Muscle of arm (tissue), 12 donors: ENCODE measurements around the gene PRKCA. TPM values are rescaled to one million over a fixed set of nuclear protein-coding genes. Genes with fewer than 3 reads are reported as not detected.
"Not testable (repeated sequence)": the region's sequence is repeated elsewhere in the genome, so short reads cannot be mapped to it uniquely, and the experiment has no call there.

Source experiments
- DNase-seq: peaks from one replicate; pipeline ENCODE4 v3.0.0-alpha.2; 2013
- polyA plus RNA-seq, 12 donors: library from polyadenylated mRNA; unstranded; fragments of 120-200 nt; gene quantifications; one replicate each; pipeline ENCODE4 v1.2.1, GENCODE V29; 2013; ENCODE audit not compliant: insufficient read length in 12 of 12

The PRKCA gene
- polyA plus RNA-seq, 12 donors, result 2.5 to 9.1 (median 3.4) TPM; not detected in 1

DNA sequence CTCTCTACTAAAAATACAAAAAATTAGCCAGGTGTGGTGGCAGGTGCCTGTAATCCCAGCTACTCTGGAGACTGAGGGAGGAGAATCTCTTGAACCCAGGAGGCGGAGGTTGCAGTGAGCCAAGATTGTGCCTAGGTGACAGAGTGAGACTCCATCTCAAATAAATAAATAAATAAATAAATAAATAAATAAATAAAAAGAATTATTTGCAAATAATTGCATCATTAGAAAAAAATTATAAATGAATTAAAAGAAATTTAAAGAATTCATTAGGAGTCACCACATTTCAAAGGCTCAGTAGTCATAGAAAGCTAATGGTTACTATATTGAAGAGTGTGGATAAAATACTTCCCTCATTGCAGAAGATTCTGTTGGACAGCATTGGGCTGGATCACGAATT is 322.2 kb downstream of the PRKCA start:
- not testable (repeated sequence) for DNase-seq

DNA sequence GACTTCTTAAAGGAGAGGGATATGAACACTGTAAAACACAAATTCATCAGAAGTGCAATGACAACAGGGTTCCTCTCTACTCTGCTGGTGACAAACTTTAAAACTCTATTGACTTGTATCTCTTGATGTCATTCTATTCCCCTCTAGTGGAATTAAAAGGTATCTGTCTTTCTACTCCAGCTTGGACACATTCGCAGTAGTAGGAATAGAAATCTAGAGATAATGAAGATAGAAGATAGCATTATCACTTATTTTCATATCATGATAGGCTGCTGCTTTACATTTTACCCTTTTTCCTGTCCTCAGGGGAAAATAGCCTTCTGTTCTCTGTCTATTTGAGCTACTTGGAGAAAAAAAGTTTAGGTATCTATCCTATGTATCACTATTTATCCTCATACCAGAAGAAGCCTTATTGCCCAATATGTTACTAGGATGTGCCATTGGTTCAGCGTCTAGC is 322.9 kb downstream of the PRKCA start:
- DNase-seq, result peak; percentile 26

DNA sequence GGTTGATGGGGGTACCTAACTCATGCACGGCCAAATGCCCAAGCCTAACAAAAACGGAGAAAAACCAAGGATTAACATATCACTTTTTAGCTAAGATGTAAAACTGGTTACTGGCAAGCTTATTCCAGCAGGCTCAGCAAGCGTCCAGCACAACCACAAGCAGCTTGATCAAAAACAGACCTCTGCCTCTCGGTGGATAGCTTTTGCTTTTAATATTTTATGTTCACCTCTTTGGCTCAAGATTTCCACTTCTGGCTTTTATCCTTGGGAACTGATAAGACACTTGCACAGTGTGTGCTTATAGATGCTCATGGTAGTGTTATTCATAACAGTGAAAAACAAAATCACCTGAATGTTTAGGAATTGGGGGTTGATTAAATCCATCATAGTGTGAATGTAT is 325.6 kb downstream of the PRKCA start:
- no peak for DNase-seq

DNA sequence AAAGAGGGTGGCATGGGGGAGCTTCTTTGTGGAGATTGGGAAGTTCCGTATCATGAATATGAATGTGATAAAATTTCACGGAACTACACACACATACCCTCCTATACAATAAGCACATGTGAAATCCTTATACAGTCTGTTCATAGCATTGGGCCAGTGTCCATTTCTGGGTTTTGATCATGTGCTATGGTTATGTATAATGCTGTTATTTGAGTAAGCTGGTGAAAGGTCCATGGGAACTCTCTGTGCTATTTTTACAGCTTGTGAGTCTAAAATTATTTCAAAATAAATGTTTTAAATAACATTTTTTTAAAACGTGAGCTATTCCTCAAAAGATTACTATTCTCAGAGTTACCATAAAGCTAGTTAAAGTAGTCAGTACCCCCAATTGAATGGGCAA is 327.3 kb downstream of the PRKCA start:
- no peak for DNase-seq

DNA sequence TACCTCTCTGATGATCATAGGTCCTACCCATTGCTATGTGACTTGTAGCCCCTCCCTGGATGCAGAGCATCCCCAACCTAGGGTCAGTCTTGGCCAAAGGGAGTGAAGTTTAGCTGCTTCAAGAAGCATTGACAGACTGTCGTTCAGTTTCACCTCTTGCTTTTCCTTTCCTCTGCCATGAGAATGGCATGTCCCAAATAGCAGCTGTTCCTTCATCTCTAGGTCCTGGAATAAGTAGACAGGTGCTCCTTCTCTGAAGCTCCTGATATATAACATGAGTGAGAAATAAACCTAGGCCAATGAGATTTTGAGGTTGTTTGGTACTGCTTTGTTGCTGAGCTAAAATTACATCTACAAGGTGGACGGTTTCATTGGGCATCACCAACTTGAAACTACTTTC is 328.0 kb downstream of the PRKCA start:
- no peak for DNase-seq

DNA sequence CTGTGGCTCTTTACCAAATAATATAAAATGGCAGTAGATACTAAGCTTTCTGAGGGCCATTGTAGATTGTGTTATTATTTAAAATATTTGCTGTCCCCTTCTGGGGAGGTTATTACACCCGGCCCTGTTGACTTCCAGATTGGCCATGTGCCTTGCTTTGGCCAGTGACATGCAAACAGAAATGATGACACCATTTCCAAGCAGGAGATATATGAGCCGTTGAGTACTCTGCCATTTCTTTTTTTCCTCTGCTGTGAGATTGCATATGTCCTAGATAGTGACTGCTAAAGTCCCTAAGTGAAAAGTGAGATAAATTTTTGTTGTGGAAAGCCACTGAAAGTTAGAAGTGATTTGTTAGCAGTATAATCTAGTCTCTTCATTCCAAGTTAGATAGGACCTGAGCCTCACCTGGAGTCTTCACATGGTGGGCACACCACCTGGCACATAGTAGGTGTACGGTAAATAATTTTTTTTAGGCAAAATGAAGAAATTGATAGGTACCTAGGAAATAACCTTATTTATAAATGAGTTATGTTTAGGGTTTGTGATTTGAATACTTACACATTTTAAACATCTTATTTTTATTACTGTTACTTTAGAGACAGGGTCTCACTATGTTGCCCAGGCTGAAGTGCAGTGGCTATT is 328.5 kb downstream of the PRKCA start:
- DNase-seq, result no peak

DNA sequence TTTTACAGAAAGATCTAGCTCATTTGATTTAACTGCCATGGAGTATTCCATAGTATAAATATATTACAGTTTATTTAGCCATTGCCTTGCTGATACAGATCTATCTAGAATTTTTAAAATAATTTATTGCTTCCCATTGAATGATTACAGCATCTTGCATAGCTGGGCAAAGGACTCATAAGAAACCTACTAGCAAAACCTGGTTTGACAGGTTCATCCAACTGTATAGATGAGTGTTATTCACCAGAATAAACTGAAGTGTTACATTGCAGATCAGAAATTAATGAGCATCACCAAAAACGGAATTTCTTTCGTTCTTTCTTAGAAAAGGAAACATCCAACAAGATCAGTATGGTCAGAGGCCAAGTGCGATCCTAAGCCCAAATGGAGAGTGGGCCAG is 330.3 kb downstream of the PRKCA start:
- DNase-seq, result no peak

DNA sequence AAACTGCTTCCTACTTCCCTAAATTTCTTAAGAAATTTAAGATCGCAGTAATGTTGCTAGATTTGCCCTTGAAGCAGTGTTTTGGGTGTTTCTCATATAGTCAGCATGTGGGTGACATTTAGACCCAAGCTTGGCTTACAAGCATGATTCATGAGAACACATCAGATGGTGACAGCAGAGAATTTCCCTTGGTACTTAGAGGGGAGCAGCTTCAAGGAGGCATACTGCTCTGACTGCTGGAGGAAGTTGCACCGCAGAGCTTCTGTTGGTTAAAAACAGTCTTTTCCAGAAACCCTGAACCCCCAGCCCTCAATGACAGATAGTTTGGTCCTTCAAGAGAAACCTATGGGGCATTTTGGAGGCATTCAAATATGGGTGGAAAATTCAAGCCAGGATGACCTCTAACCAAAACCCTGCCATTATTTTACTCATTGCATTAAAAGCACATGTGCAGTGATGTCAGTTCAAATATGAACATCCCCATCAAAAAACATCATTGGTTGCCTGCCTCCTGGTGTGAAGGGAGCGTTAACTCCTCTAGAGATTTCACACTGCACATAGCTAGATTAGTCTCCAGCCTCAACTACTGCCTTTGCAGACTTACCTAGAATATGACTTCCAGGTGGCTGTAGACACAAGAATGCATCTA is 331.0 kb downstream of the PRKCA start:
- DNase-seq, result no peak

DNA sequence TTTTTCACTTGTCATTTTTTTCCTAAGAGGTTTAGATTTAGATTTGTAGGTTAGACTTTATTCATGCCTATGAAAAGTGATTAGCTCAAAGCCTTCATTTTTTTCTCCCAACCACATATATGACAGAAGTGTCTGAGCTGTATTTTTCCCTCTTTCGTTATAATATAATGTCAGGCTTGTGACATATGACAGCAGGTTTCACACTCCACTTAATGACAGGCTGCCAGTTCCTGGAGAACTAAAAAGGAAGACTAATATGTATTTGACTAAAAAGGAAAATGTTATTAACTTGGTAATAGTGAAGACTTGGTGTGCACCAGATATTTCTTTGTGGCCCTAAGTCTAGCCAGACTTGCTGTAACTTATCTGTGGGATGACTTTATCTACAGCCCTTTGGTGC is 331.8 kb downstream of the PRKCA start:
- DNase-seq, result no peak

DNA sequence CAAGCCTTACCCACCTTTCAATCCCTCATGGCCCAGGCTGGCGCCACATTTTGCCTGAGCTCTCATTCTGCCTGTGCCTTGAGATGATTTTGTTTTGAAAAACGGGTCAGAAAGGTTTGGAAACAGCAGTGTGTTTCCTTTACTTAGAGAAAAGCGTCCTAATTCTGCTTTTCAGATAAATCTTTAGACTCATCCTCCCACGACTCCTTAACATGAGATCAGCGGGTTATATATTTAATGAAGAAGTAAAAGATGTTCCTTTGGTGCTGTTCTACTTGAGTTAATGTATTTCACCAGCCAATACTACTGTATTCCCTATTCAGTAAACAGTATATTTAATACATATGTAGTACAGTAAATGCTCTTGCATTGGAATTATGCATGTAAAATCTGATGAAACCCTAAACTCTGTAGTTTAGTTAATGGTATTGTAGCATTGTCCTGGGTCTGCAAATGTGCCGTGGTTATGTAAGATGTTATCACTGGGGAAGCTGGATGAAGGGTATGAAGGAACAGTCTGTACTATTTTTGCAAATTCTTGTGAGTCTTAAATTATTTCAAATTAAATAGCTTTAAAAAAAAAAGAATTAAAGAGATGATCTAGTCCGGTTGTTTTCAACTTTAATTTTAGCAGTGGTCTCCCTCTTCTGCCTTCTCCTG is 333.1 kb downstream of the PRKCA start:
- DNase-seq, result no peak

DNA sequence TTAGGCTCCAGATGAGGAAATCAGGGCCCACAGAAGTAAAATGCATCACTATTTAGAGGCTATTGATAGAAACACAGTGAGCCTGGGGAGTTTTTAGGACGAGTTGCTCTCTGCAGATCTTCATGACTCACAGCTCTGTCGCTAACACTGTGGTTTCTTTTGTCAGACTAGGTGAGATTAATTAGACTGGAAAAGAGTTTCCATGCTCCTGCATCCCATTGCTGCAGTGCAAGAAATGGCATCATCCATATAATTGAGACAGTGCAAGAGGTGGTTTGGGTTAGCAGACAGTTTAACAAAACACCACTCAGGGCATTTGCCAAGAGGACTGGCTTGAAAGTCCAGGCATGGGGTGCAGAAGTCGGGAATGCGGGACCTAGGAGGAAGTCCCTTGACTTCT is 333.7 kb downstream of the PRKCA start:
- DNase-seq, result no peak

DNA sequence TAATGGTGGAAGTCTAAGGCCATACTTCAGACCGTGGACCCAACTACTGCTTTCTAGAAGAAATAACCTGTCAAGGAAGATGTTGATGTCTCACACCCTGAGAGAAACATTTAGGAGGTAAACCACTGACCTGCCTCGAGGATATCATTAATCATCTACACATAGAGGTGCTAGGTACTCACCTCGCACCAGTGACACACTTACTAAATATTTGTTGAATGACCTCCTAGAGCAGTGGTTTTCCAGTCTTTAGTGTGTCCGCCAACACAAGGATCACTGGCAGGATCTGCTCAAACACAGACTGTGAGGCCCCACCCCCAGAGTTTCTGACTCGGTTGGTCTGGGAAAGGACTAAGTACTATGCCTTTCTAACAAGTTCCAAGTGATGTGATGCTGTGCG is 335.1 kb downstream of the PRKCA start:
- DNase-seq, result no peak

DNA sequence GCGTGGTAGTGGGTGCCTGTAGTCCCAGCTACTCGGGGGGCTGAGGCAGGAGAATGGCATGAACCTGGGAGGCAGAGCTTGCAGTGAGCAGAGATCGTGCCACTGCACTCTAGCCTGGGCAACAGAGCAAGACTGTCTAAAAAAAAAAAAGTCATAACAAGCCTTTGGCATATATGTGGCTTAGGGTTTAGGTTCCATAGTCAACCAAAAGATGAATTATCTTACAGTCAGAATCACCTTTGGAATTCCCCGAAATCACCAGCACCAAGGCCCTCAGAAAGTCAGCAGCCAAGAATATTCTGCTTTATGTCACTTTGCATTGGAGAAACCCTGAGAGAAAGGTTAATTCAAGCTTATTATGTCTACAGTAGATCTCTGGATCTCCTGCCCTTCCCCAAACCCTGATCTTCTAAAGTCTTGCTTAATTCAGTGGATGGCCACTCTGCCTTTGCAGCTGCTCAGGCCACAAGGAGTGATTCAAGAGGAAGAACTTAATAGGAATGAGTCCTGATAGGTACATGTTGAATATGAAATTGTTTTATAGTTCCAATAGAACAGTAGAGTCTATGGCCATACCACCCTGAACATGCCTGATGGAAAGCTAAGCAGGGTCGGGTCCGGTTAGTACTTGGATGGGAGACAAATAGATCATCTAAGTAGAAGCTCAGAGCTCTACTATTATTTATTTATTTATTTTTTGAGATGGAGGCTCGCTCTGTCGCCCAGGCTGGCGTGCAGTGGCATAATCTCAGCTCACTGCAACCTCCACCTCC is 336.5 kb downstream of the PRKCA start:
- no peak for DNase-seq

DNA sequence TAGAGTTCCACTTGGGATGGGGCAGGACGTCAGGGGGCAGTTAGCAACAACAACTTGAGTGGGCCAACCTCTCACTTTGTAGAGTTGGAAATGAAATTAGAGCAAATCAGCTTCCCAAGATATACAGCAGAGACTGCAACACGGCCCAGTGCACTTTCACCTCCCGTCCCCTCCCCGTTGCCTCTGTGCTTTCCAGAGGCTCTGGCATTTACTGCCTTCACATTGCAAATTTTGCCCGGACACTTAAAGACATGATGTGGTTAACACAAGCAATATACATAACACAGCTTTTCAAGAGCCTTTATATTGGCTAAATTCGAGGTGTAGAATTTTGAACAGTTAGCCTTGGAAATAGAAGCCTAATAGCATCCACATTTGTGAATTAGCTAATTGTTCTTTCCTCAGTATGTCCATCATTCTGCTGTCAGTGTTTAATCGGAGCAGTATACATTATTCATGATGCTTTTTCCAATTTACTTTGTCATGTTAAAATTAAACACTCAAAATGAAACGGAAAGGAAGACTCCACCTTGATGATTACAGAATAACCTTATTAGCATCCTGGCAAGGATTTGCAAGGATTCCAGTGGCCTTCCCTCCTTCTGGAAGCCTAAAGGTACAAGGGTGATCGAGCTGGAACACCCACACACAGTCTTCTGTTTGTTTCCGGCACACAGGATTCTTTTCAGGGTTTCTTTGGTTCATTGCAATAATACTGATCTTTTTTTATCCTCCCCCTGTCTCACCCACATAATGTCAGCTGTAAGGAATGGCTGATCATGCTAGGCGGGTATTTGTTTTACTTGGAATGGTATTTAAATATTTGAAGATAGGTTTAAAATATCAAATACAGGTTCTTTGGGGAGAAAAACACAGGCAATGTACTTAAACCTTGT is 341.6 kb downstream of the PRKCA start:
- no peak for DNase-seq

DNA sequence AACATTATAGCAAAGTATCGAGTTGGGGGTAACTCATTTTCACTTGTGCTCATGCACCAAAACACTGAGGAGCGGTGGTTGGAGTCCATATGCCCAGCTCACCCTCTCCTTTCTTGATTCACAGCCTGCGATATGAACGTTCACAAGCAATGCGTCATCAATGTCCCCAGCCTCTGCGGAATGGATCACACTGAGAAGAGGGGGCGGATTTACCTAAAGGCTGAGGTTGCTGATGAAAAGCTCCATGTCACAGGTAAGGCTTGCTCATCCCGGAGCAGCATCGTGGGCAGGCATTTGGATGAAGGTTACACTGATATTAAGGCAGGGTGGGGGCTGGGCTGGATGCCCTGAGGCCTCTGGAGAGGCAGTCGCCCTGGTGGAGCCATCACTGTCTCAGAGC is 342.8 kb downstream of the PRKCA start:
- DNase-seq, result no peak

DNA sequence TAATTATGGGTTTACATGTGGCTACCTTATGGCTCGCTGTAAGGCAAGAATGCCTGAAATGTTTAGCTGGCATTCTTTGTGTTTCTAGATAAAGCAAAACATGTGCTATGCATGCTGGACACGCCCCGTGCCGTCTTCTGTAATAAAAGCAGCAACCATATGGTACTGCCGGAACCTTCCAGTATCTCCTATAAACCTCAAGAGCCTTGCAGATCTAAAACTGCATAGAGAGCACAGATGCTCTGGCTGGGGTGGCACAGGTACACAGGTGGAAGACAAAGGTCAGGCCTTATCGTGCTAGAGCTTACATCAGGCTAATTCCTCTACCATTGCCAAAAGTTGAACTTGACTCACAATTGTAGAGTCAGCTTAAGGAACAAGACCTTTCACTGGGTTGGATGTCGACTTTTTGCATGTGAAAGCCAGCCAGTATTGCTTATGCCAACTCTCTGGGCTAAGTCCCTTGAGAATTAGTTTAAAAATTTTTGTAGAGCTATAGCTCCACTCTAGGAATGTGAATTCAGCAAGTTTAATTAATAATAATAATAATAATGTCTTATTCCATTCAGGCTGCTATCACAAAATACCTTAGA is 345.1 kb downstream of the PRKCA start:
- no peak for DNase-seq

DNA sequence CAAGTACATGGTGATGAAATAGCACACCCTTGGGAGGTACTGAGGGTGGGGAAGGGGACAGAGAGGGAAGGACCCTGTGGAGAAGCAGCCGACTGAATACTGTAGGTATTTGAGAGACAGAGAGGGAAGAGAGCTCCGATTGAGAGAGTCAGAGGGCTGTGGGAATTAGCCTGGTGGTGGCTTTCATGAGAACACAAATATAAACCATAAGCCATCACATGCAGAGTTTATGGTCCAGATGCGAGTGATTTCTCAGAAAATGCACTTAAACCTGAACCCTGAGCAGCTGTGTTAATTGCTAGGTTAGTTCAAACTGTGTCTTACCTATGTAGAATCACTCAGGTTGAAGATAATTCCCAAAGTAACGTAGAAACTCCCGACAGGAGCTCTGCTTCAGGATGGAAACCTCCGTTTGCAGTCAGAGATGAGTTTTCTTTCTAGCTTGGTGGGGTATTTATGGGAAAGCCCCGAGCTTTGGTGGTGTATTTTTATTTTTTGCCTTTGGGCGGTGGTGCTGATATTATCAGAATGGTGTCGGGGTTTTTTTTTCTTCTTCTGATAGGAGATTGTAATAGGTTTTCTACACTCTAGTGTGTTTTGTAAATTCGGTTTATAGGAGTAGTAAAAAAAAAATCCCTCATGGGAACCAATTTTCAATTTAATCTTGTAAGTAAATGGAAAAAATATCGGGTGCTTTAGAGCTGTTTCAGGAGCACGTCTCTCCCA is 347.6 kb downstream of the PRKCA start:
- DNase-seq, result no peak

DNA sequence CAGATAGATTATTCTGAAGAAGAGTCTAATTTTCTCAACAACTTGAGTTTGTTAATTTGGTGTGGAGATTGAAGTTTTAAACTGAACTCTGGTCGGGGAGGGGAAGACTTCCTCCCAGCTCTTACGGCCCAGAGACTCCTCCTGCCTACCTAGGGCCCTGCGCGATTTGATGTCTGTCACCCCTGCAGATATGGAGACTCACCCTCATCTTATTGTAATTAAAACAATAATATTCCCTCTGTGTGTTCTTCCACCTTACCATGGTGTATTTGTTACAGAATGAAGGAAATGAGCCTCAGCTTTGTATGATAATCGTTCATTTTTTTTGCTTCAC is 348.1 kb downstream of the PRKCA start:
- no peak for DNase-seq

DNA sequence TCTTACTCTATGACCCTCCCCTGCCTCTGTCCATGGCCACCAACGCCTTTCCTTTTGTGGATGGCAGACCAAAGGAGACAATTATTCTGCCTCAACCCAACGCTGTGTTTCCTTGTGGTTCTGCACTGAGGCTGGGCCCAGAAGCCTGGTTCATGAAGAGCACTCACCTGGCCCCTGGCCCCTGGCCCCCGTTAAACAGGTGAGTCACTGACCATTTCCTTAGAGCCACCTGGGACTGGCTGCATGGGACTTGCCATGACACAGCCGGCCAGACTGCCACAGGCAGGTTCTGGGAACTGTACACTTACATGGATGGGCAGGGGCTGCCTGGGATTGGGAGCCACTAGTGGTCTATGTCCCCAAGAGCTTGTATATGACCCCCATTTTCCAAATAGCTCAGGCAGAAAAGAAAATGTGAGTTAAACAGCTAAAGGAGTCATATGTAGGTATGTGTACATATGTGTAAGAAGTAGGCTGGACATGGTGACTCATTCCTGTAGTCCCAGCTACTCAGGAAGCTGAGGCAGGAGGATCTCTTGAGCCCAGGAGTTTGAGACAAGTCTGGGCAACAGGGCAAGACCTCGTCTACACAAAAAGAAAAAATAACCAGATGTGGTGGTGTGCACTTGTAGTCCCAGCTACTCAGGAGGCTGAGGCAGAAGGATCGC is 350.6 kb downstream of the PRKCA start:
- no peak for DNase-seq
